GM10266 (cell line): Measurements from ENCODE around the gene FST.

Experiments
- DNase-seq: peaks from one replicate; pipeline ENCODE4 v3.0.0; 2012; ENCODE audit errors: extremely low spot score
- TF ChIP-seq, protein P1 (sequence below): IDR thresholded peaks from 2 replicates; pipeline ENCODE4 v1.5.1; 2012; ENCODE audit warnings: mild to moderate bottlenecking, low read depth; ENCODE audit not compliant: control insufficient read depth, insufficient read depth; ENCODE audit errors: missing control alignments

FST gene

GRCh38 chr5:53490747-53491146 is 10.3 kb downstream of the FST start:
- TF ChIP-seq, protein P1, sequence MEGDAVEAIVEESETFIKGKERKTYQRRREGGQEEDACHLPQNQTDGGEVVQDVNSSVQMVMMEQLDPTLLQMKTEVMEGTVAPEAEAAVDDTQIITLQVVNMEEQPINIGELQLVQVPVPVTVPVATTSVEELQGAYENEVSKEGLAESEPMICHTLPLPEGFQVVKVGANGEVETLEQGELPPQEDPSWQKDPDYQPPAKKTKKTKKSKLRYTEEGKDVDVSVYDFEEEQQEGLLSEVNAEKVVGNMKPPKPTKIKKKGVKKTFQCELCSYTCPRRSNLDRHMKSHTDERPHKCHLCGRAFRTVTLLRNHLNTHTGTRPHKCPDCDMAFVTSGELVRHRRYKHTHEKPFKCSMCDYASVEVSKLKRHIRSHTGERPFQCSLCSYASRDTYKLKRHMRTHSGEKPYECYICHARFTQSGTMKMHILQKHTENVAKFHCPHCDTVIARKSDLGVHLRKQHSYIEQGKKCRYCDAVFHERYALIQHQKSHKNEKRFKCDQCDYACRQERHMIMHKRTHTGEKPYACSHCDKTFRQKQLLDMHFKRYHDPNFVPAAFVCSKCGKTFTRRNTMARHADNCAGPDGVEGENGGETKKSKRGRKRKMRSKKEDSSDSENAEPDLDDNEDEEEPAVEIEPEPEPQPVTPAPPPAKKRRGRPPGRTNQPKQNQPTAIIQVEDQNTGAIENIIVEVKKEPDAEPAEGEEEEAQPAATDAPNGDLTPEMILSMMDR, result no peak
- DNase-seq, result no peak

- DNase-seq, result no peak
- TF ChIP-seq, protein P1, result no peak
Measured at GRCh38 chr5:53501054-53501453, 20.6 kb downstream of the FST start.

- TF ChIP-seq, protein P1, result no peak
- DNase-seq, result no peak
Measured at GRCh38 chr5:53503562-53504218, 23.3 kb downstream of the FST start.

- no peak for DNase-seq
- TF ChIP-seq, protein P1, result no peak
Measured at GRCh38 chr5:53507013-53507412, 26.6 kb downstream of the FST start.

- no peak for DNase-seq
- TF ChIP-seq, protein P1, result no peak
Measured at GRCh38 chr5:53508125-53508524, 27.7 kb downstream of the FST start.

GRCh38 chr5:53512539-53512938 is 32.1 kb downstream of the FST start:
- TF ChIP-seq, protein P1, result no peak
- no peak for DNase-seq

- TF ChIP-seq, protein P1, result no peak
- no peak for DNase-seq
Measured at GRCh38 chr5:53515988-53516387, 35.6 kb downstream of the FST start.
